CMK (cell line): ENCODE results near the gene ELMO1.
A peak's percentile ranks its signal among the peaks of the same experiment; 100 is the strongest.

Experiments used
- DNase-seq: peaks from one replicate; pipeline ENCODE4 v3.0.0-alpha.2; 2010; ENCODE audit warnings: low read depth

Gene ELMO1, protein sequence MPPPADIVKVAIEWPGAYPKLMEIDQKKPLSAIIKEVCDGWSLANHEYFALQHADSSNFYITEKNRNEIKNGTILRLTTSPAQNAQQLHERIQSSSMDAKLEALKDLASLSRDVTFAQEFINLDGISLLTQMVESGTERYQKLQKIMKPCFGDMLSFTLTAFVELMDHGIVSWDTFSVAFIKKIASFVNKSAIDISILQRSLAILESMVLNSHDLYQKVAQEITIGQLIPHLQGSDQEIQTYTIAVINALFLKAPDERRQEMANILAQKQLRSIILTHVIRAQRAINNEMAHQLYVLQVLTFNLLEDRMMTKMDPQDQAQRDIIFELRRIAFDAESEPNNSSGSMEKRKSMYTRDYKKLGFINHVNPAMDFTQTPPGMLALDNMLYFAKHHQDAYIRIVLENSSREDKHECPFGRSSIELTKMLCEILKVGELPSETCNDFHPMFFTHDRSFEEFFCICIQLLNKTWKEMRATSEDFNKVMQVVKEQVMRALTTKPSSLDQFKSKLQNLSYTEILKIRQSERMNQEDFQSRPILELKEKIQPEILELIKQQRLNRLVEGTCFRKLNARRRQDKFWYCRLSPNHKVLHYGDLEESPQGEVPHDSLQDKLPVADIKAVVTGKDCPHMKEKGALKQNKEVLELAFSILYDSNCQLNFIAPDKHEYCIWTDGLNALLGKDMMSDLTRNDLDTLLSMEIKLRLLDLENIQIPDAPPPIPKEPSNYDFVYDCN

GRCh38 chr7:37448636-37449361 is at the start of gene ELMO1:
Gene ELMO1 (minus strand): TSS chr7:37448864. CDS start chr7:37342690, 106,174 bp downstream.
- DNase-seq = peak; percentile 55

- no peak for DNase-seq
Observed at GRCh38 chr7:37497576-37497975, 48.9 kb upstream of the ELMO1 start.

DNA sequence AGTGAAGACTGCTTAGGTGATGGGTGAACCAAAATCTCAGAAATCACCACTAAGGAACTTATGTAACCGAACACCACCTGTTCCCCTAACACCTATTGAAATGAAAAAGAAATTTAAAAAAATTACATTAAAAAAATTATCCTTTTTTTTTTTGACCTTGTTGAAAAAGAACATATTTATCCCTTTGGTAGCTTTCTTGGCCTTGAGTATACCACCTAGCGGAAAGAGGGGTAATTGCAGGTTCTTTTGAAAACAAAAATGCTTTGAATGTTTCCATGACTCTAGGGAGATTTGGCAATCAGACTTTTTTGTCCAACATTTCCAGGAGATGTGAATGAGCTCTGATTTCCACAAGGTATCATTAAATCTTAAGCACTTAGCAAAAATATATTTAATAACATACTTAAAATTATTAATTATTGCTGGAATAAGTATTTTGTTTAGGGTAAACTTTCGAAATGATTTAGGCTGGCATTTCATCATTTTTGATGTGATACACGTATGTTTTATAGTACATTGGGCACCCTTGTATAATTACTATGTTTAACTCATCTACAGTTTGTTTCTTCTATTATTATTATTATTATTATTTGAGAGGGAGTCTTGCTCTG is 47.0 kb upstream of the ELMO1 start:
- no peak for DNase-seq

GRCh38 chr7:37494926-37495325 is 46.3 kb upstream of the ELMO1 start:
- DNase-seq = no peak

- no peak for DNase-seq
Observed at GRCh38 chr7:37493810-37494209, 45.1 kb upstream of the ELMO1 start.

DNA sequence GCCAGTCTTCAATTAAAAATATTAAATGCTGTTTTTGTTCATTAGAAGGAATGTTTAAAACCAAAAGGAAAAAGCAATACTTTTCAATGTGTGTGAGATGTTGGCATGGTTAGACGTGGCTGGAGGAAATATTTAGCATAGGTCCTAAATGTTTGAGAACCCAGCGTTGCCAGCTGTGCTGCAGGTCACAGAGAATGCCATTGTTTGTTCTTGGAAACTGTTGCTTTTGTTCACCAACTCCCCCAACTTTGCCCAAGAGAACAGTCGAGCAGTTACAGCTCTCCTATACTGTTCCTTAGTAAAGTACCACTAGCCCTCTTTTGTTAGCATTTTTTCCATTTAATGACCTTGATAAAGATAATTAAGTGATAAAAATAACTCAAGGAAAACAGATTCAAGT is 44.5 kb upstream of the ELMO1 start:
- DNase-seq = no peak

- no peak for DNase-seq
Observed at GRCh38 chr7:37491919-37492694, 43.4 kb upstream of the ELMO1 start.

DNA sequence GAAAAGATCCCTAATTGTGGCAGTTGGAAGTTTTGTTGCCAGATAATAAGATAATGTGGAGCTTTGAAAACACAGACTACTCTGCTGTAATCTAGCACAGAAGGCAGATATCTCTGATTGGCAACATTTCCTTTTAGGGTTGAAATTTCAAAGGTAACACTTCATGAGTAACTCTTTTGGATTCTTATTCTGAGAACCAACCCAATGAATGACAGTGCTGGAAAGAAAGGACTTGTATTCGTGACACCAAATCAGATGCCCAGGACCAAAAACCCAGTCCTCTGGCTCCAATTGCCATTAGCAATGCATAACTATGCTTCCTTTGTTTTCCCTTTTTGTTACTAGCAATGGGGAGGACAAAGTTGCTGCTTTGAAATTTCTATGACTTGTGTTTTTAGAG is 41.0 kb upstream of the ELMO1 start:
- no peak for DNase-seq

GRCh38 chr7:37488163-37488764 is 39.6 kb upstream of the ELMO1 start:
- no peak for DNase-seq

GRCh38 chr7:37484426-37485073 is 35.9 kb upstream of the ELMO1 start:
- no peak for DNase-seq

DNA sequence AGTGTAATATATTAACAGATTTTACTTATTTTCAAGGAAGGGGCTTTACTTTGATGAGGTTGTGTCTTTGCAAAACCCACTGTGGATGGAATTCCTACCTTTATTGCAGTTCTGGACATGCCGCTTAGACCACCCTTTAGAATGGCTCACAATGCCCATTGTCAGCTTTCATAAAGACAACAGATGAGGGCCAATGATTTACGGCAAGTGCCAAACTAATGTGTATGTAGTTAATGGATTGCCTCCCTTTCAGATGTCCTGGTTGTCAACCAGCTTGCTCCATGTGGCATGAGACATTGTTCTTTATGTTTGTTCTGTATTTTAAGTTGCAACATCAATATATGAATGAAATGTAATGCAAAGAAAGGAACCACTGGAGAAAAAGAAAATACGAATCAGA is 35.0 kb upstream of the ELMO1 start:
- no peak for DNase-seq

DNA sequence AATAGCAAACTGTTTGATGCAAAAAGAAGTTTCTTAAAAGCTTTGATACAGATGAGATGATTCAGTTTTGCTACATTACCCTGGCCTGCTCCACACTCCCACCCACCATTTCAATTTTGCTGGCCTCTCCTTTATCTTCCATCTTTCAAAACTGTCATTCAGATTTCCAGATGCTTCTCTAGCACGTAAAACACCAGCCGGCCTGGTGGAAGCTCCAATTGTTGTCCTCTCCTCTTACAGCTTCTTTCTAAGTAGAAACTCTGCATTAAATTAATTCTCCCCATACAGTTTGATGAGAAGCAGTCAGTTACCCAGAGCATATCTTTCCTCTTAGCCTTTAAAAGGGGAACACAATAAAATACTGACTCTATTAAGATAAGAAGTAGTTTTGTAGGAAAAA is 34.3 kb upstream of the ELMO1 start:
- no peak for DNase-seq

DNA sequence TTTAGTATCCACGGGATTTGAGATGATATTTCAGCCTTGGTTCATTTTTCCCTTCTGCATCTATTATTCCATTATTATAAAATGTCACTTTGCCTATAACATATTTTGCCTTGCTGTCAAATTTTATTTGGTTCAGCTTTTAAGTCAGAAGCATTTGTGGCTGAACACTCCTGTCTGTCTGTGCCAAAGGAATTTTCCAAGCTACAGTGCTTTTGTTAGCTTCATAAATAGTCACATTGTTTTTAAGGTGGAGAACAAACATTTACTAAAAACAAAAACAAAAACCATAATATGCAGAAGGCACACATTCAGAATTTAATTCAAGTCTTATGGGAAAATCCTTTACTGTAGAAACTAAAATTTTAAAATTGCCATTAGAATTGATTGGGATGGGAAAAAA is 33.8 kb upstream of the ELMO1 start:
- DNase-seq = no peak

- DNase-seq = no peak
Observed at GRCh38 chr7:37481722-37482288, 33.1 kb upstream of the ELMO1 start.

GRCh38 chr7:37481154-37481553 is 32.5 kb upstream of the ELMO1 start:
- DNase-seq = no peak

DNA sequence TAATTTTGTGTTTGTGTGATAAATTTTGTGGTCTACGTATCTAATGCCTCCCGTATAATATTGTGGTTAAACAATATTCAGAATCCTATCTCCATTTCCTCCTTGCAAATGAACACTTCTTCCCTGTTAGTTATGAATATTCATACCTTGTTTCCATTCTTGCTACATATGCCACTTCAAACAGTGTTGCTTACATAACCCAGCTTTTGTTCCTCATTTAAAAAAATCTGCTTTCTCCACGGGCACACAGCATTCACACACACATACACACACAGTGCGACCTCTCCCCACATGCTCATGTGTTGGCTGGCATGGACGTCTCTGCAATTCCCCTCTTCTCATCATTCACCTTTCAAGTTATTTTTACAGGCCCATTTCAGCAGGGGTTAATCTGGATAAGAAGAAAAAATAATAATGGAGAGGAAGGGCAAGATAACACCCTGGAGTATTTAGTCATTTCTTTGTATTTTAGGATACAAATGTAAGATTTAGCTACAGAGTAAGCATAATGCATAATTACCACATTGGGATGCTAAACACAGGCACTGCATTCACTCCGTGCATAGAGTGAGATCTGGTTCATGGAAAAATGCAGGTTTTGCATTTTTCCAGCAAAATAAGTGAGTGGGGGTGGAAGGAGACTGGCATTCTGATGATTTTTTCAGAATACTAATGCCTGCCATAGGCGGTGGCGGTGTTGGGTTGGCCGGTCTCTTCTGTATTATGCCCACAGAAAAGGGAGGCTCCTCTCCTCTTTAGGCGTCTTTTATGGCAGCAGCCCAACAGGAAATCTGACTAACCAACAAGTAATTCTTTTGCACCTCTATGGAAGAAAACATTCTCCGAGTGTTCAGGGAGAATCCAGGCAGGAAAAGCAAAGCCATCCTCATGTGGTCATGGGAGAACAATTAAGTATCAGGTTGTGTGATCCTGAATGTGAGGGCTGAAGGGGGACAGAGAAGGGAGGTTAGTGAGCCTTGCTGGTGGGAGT is 31.7 kb upstream of the ELMO1 start:
- no peak for DNase-seq

DNA sequence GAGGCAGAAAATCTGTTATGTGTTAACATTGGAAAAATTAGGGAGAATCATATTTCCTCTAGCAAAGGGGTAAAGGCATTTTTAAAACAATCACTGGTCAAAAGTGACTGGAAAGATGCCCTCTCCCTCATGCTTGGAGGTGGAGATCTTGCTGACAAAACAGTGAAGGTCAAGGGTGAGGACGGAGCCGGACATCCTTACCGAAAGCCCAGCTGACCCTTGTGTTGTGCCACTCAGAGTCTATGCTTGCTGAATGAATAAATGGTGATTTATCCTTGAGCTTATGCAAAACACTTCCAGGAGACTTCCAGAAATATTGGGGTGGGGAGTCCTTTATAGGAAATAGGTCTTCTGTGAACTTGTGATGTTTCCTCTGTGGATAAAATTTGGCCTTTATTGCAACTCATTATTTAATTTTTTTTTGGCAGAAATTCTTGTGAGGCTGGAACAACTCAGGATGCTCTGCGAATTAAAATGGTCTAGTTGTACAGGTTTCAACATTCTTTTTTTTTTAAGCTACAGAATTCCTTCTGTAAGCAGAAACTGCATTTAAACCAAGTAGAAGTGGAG is 28.3 kb upstream of the ELMO1 start:
- no peak for DNase-seq

DNA sequence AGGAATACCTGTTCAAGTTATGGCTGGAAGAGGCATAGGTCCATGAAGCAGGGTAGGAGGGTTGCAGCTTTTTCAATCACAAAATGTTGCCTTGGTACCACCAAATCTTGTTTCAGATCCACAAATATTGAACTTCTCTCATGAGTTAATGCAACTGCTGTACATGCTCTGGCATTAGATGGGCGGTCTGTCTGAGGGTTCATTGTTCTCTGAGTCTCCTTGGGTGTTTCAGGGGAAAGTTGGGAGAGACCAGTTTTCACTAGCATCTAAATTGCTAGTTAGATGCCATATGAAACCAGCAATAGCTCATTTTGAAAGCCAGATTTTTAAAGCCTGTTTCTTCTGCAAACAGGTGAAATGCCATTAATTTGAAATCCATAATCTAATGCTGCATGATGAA is 27.8 kb upstream of the ELMO1 start:
- DNase-seq = no peak

DNA sequence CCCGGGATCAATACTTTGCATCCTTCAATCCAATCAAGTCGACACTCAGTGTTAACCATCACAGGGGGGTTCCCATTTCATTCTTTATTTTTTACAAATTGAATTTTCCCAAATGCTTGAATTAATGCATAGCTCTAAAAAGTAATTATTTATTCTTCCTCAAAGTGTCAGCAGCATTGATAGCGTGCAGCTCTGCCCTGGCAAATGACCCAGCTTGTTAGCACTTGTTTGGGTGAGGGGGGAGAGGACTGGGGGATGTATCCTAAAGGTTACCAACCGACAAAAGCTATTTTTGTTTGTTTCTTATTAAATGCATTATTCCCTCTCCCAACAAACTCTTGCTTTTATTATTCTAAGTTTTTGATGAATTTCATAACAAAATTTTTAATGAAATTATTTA is 27.0 kb upstream of the ELMO1 start:
- no peak for DNase-seq
